ENCODE measurements around the gene GRID1.
A peak's percentile ranks its signal among the peaks of the same experiment; 100 is the strongest.

GRID1 gene

DNA sequence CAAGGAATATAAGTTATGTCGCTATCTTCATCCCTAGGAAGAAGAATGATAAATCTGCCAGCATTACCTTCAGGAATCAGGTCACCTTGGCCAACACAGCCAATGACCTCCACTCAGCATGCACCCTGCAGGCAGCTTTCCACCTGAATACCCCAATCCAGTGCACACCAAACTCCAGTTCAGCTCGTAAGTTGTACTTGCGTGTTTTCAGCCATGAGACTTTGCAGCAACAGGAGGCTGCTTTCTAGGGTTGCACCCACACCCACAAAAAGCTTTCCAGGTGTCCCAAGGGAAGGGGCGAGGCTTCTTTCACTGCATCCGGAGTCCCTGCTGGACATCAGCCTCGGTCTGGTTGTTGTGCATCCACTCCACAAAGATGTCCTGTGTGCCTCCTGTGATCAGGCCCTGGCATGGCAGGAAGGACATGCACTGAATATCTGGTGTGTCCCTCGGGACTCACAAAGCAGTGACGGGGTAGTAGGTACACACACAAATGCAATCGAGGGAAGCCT lies 282.9 kb downstream of the GRID1 start:
- Histone ChIP-seq H2BK15ac (replicated peaks; ENCODE audit: low read depth) (no peak overlapping the region), H3K9ac (ENCODE audit: low read length) (no peak overlapping the region), H3K36me3 (ENCODE audit: control insufficient read depth, insufficient read depth, low read length) (no peaks in the 10 kb centered on the region), H2BK120ac (ENCODE audit: low read depth, low read length) (no peak overlapping the region), H3K56ac (ENCODE audit: low read length) (no peak overlapping the region), H3K18ac (ENCODE audit: low read length) (no peak overlapping the region), H3K79me2 (ENCODE audit: control insufficient read depth, insufficient read depth, low read length) (no peaks in the 10 kb centered on the region), H3K23ac (ENCODE audit: low read length) (no peak overlapping the region), H3K4ac (ENCODE audit: low read depth, low read length) (no peak overlapping the region), H3K79me1 (ENCODE audit: low read length) (no peaks in the 10 kb centered on the region), H3K27ac (ENCODE audit: low read depth, low read length) (no peak overlapping the region), H2AK5ac (ENCODE audit: low read length) (no peak overlapping the region), H3K4me2 (ENCODE audit: low read length) (no peak overlapping the region), H2BK5ac (ENCODE audit: low read length) (no peak overlapping the region), H3K27me3 (ENCODE audit: insufficient read depth, low read length, poor library complexity) (no peaks in the 10 kb centered on the region), H4K5ac (ENCODE audit: low read length) (no peak overlapping the region), H3K4me3 (ENCODE audit: low read length) (no peak overlapping the region), H4K8ac (ENCODE audit: low read depth, low read length) (no peak overlapping the region), H3K4me1 (ENCODE audit: control insufficient read depth, low read depth, low read length) (peaks cover 6% of the 10 kb centered on the region)
- no peak for DNase-seq
- WGBS (ENCODE audit: extremely low coverage, insufficient coverage, low lambda C conversion rate): no CpG with 5 or more reads among the region's 9 CpGs

DNA sequence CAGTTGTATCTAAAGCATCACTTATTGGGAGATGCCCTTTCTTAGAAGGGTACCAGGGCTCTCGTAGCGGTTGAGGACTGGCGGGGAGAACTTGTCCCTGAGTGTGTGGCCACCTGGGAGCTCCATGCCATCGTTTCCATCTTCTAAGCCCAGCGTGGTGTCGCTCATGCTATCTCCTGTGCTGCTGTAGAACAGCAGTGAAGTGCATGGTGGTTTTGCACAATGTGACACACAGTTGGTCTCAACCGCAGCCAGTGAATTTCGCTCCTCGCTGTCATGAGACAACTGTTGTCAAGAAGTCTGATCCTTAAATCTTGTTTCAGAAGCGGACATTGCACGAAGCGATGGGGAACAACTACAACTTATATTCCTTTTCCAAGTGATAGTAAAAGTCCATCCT lies 283.4 kb downstream of the GRID1 start:
- Histone ChIP-seq H3K18ac (ENCODE audit: low read length) (no peak overlapping the region), H3K23ac (ENCODE audit: low read length) (no peak overlapping the region), H3K4ac (ENCODE audit: low read depth, low read length) (no peak overlapping the region), H2BK5ac (ENCODE audit: low read length) (no peak overlapping the region), H3K56ac (ENCODE audit: low read length) (no peak overlapping the region), H3K4me3 (ENCODE audit: low read length) (no peak overlapping the region), H3K4me2 (ENCODE audit: low read length) (no peak overlapping the region), H2BK15ac (replicated peaks; ENCODE audit: low read depth) (no peak overlapping the region), H3K36me3 (ENCODE audit: control insufficient read depth, insufficient read depth, low read length) (no peaks in the 10 kb centered on the region), H3K79me1 (ENCODE audit: low read length) (no peaks in the 10 kb centered on the region), H3K9ac (ENCODE audit: low read length) (no peak overlapping the region), H2AK5ac (ENCODE audit: low read length) (no peak overlapping the region), H3K27me3 (ENCODE audit: insufficient read depth, low read length, poor library complexity) (no peaks in the 10 kb centered on the region), H4K8ac (ENCODE audit: low read depth, low read length) (no peak overlapping the region), H3K27ac (ENCODE audit: low read depth, low read length) (no peak overlapping the region), H2BK120ac (ENCODE audit: low read depth, low read length) (no peak overlapping the region), H3K79me2 (ENCODE audit: control insufficient read depth, insufficient read depth, low read length) (no peaks in the 10 kb centered on the region), H3K4me1 (ENCODE audit: control insufficient read depth, low read depth, low read length) (peaks cover 8% of the 10 kb centered on the region), H4K5ac (ENCODE audit: low read length) (no peak overlapping the region)
- WGBS (ENCODE audit: extremely low coverage, insufficient coverage, low lambda C conversion rate): no CpG with 5 or more reads among the region's 12 CpGs
- no peak for DNase-seq

DNA sequence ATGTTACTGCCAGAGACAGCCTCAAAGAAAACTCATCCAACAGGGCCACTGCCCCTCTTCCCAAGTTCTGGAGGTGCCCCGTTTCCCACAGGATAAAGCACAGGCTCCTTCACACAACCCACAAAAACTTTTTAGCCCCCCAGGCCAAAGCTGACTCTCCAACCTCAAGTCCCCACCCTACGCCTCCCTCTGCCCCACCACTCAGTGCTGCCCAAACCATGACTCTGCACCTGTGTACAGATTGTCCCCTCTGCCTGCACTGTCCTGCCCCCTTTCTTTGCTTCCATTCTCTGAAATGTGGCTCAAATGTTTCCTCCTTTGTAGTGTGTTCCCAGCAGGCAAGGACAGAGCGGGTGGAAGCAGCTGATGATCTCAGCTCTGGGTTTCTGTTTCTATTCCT lies 284.0 kb downstream of the GRID1 start:
- H3K36me3 ChIP-seq (ENCODE audit: control insufficient read depth, insufficient read depth, low read length): no peaks in the 10 kb centered on the region
- no peaks in the 10 kb centered on the region for H3K79me2 ChIP-seq (ENCODE audit: control insufficient read depth, insufficient read depth, low read length)
- H4K8ac ChIP-seq (ENCODE audit: low read depth, low read length): no peak overlapping the region
- H2BK15ac ChIP-seq (replicated peaks; ENCODE audit: low read depth): no peak overlapping the region
- no peak overlapping the region for H2AK5ac ChIP-seq (ENCODE audit: low read length)
- H3K4ac ChIP-seq (ENCODE audit: low read depth, low read length): no peak overlapping the region
- H3K79me1 ChIP-seq (ENCODE audit: low read length): no peaks in the 10 kb centered on the region
- no peak overlapping the region for H3K4me3 ChIP-seq (ENCODE audit: low read length)
- no peak for DNase-seq
- peaks cover 8% of the 10 kb centered on the region for H3K4me1 ChIP-seq (ENCODE audit: control insufficient read depth, low read depth, low read length)
- no peak overlapping the region for H3K18ac ChIP-seq (ENCODE audit: low read length)
- H3K23ac ChIP-seq (ENCODE audit: low read length): no peak overlapping the region
- H3K27ac ChIP-seq (ENCODE audit: low read depth, low read length): no peak overlapping the region
- no peak overlapping the region for H3K4me2 ChIP-seq (ENCODE audit: low read length)
- no peak overlapping the region for H4K5ac ChIP-seq (ENCODE audit: low read length)
- H2BK5ac ChIP-seq (ENCODE audit: low read length): no peak overlapping the region
- no peak overlapping the region for H2BK120ac ChIP-seq (ENCODE audit: low read depth, low read length)
- WGBS (ENCODE audit: extremely low coverage, insufficient coverage, low lambda C conversion rate): no CpG with 5 or more reads among the region's 3 CpGs
- H3K56ac ChIP-seq (ENCODE audit: low read length): no peak overlapping the region
- no peaks in the 10 kb centered on the region for H3K27me3 ChIP-seq (ENCODE audit: insufficient read depth, low read length, poor library complexity)
- H3K9ac ChIP-seq (ENCODE audit: low read length): no peak overlapping the region

DNA sequence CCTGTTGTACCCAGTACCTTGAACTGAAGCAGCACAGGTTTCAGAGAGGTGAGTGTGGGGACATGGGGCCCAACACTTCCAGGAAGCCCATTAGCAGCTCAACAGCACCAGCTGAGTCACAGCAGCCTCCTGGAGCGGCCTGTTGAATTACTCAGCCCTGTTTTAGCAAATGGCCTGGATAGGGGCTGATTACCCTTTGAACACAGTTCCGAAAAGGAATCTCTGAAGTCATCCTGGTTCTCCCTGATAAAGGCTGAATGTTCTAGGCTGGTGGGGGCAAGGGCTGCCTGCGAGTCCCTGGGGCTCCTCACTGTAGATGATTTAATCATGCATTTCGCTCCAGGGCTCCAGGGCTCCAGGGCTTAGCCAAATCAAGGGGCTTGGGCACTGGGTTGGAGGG lies 287.5 kb downstream of the GRID1 start:
- no peak overlapping the region for H3K4me2 ChIP-seq (ENCODE audit: low read length)
- no peak overlapping the region for H3K4me3 ChIP-seq (ENCODE audit: low read length)
- no peaks in the 10 kb centered on the region for H3K36me3 ChIP-seq (ENCODE audit: control insufficient read depth, insufficient read depth, low read length)
- peaks cover 8% of the 10 kb centered on the region for H3K4me1 ChIP-seq (ENCODE audit: control insufficient read depth, low read depth, low read length)
- no peak overlapping the region for H3K9ac ChIP-seq (ENCODE audit: low read length)
- no peak overlapping the region for H2BK120ac ChIP-seq (ENCODE audit: low read depth, low read length)
- no peak overlapping the region for H2BK5ac ChIP-seq (ENCODE audit: low read length)
- no peak overlapping the region for H3K4ac ChIP-seq (ENCODE audit: low read depth, low read length)
- no peaks in the 10 kb centered on the region for H3K79me2 ChIP-seq (ENCODE audit: control insufficient read depth, insufficient read depth, low read length)
- H3K23ac ChIP-seq (ENCODE audit: low read length): no peak overlapping the region
- H2AK5ac ChIP-seq (ENCODE audit: low read length): no peak overlapping the region
- no CpG with 5 or more reads among the region's 4 CpGs for WGBS (ENCODE audit: extremely low coverage, insufficient coverage, low lambda C conversion rate)
- no peak overlapping the region for H3K27ac ChIP-seq (ENCODE audit: low read depth, low read length)
- no peaks in the 10 kb centered on the region for H3K79me1 ChIP-seq (ENCODE audit: low read length)
- no peak overlapping the region for H4K5ac ChIP-seq (ENCODE audit: low read length)
- H2BK15ac ChIP-seq (replicated peaks; ENCODE audit: low read depth): no peak overlapping the region
- no peak overlapping the region for H3K18ac ChIP-seq (ENCODE audit: low read length)
- no peak overlapping the region for H4K8ac ChIP-seq (ENCODE audit: low read depth, low read length)
- H3K56ac ChIP-seq (ENCODE audit: low read length): peak overlapping the region; percentile 6
- H3K27me3 ChIP-seq (ENCODE audit: insufficient read depth, low read length, poor library complexity): no peaks in the 10 kb centered on the region
- peak; percentile 92 for DNase-seq

DNA sequence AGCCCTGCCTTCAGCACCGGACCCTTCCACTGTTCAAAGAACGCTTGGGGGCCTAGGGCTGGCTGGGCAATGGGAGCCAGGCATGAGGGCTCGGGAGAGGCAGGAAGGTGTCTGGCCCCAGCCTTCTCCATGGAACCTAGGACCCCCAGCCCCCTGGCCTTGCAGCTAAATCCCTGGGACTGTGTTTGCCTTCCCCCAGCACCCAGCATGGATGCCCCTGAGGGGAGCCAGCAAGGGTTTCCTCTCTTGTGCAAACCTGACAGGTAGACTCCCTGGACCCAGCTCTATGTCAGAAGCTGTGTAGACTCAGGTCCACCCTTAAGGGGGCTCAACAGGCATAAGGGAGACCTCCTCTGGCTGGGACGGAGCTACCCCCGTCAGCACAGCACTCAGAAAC lies 288.0 kb downstream of the GRID1 start:
- H3K56ac ChIP-seq (ENCODE audit: low read length): peak overlapping the region; percentile 12
- no peak overlapping the region for H3K23ac ChIP-seq (ENCODE audit: low read length)
- no peak overlapping the region for H4K5ac ChIP-seq (ENCODE audit: low read length)
- H3K4ac ChIP-seq (ENCODE audit: low read depth, low read length): no peak overlapping the region
- no peak overlapping the region for H2BK5ac ChIP-seq (ENCODE audit: low read length)
- H2AK5ac ChIP-seq (ENCODE audit: low read length): no peak overlapping the region
- H3K79me2 ChIP-seq (ENCODE audit: control insufficient read depth, insufficient read depth, low read length): no peaks in the 10 kb centered on the region
- H3K18ac ChIP-seq (ENCODE audit: low read length): no peak overlapping the region
- WGBS (ENCODE audit: extremely low coverage, insufficient coverage, low lambda C conversion rate): no CpG with 5 or more reads among the region's 5 CpGs
- H3K9ac ChIP-seq (ENCODE audit: low read length): no peak overlapping the region
- H3K4me3 ChIP-seq (ENCODE audit: low read length): no peak overlapping the region
- H3K27ac ChIP-seq (ENCODE audit: low read depth, low read length): no peak overlapping the region
- no peak overlapping the region for H3K4me2 ChIP-seq (ENCODE audit: low read length)
- no peak for DNase-seq
- peaks cover 8% of the 10 kb centered on the region for H3K4me1 ChIP-seq (ENCODE audit: control insufficient read depth, low read depth, low read length)
- no peak overlapping the region for H2BK120ac ChIP-seq (ENCODE audit: low read depth, low read length)
- no peak overlapping the region for H4K8ac ChIP-seq (ENCODE audit: low read depth, low read length)
- no peaks in the 10 kb centered on the region for H3K79me1 ChIP-seq (ENCODE audit: low read length)
- no peak overlapping the region for H2BK15ac ChIP-seq (replicated peaks; ENCODE audit: low read depth)
- no peaks in the 10 kb centered on the region for H3K36me3 ChIP-seq (ENCODE audit: control insufficient read depth, insufficient read depth, low read length)
- H3K27me3 ChIP-seq (ENCODE audit: insufficient read depth, low read length, poor library complexity): no peaks in the 10 kb centered on the region

DNA sequence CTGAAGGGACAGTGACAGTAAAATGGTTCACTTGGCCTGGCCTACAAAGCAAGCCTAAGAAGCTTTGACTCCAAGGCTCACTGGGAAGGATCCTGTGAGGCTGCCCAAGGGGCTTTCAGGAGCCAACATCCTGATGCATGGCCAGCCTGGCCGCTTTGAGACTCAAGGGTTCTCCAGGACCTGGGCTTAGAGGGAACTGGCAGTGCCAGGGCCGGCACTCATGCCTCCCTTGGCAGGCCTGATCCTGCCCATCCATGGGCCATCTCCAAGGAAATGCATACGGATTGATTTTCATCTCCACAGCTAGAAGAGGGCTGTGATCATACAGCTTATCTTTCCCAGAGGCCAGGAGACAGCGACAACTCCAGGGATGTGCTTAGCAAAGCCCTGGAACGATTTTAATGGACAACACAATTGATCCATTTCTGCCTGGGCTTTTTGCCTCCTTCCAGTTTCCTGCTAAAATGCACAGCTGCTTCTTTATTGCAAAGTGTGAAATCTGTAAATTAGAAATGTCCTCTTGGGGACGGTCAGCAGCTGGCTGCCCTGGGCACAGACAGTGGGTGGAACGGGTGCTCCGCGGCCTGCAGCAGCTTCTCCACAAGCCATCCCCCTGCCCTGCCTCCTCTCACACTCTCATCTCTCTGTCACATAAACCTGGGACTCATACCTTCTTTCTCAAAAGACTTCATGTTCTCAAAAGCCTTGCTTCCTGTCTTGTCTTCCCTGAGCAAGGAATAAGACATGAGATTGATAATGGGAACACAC lies 288.5 kb downstream of the GRID1 start:
- H2BK5ac ChIP-seq (ENCODE audit: low read length): no peak overlapping the region
- H3K79me2 ChIP-seq (ENCODE audit: control insufficient read depth, insufficient read depth, low read length): no peaks in the 10 kb centered on the region
- H3K23ac ChIP-seq (ENCODE audit: low read length): no peak overlapping the region
- no peak overlapping the region for H2BK15ac ChIP-seq (replicated peaks; ENCODE audit: low read depth)
- H4K5ac ChIP-seq (ENCODE audit: low read length): no peak overlapping the region
- H4K8ac ChIP-seq (ENCODE audit: low read depth, low read length): no peak overlapping the region
- H2AK5ac ChIP-seq (ENCODE audit: low read length): no peak overlapping the region
- WGBS (ENCODE audit: extremely low coverage, insufficient coverage, low lambda C conversion rate): no CpG with 5 or more reads among the region's 9 CpGs
- peaks cover 8% of the 10 kb centered on the region for H3K4me1 ChIP-seq (ENCODE audit: control insufficient read depth, low read depth, low read length)
- no peak overlapping the region for H3K4me3 ChIP-seq (ENCODE audit: low read length)
- no peak overlapping the region for H3K9ac ChIP-seq (ENCODE audit: low read length)
- H3K4me2 ChIP-seq (ENCODE audit: low read length): no peak overlapping the region
- no peaks in the 10 kb centered on the region for H3K27me3 ChIP-seq (ENCODE audit: insufficient read depth, low read length, poor library complexity)
- H3K4ac ChIP-seq (ENCODE audit: low read depth, low read length): no peak overlapping the region
- H3K36me3 ChIP-seq (ENCODE audit: control insufficient read depth, insufficient read depth, low read length): no peaks in the 10 kb centered on the region
- H2BK120ac ChIP-seq (ENCODE audit: low read depth, low read length): no peak overlapping the region
- H3K56ac ChIP-seq (ENCODE audit: low read length): peak overlapping the region; percentile 12
- no peaks in the 10 kb centered on the region for H3K79me1 ChIP-seq (ENCODE audit: low read length)
- no peak for DNase-seq
- H3K27ac ChIP-seq (ENCODE audit: low read depth, low read length): no peak overlapping the region
- no peak overlapping the region for H3K18ac ChIP-seq (ENCODE audit: low read length)
